T-helper 22 cell (primary cell): ENCODE measurements around the gene OR2C3.
"Not testable (repeated sequence)": the region's sequence is repeated elsewhere in the genome, so short reads cannot be mapped to it uniquely, and the experiment has no call there.

ENCODE experiments used
- DNase-seq: peaks from one replicate; pipeline ENCODE4 v3.0.0-alpha.2; 2020; ENCODE audit warnings: low read depth

The OR2C3 gene

GRCh38 chr1:247536340-247536739, at the start of gene OR2C3:
TSS of gene OR2C3 (minus strand) at chr1:247536440. CDS start at chr1:247532511, 3,929 bp downstream.
- no peak for DNase-seq

GRCh38 chr1:247578946-247579460, 42.8 kb upstream of the OR2C3 start:
- DNase-seq, result no peak

GRCh38 chr1:247576514-247576913, 40.3 kb upstream of the OR2C3 start:
- DNase-seq, result no peak

GRCh38 chr1:247574664-247575063, 38.4 kb upstream of the OR2C3 start:
- DNase-seq, result no peak

DNA sequence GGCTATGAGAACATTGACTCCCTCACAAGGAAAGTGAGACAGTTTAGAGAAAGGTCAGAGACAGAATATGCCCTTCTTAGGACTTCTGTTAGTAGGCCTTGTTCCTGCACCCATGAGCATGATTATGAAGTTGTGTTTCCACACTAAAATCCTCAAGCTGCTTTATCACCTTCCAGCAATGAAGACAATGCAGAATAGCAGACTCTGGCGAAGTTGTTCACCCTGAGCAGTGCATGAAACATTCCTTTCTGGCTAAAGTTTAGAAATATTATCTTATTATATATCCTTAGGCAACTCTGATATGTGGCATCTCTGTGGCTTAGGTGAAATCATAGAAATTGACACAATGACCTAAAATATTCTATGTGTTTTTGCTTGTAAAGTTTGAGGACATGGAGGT, 38.0 kb upstream of the OR2C3 start:
- DNase-seq, result no peak

GRCh38 chr1:247562198-247562597, 26.0 kb upstream of the OR2C3 start:
- no peak for DNase-seq

DNA sequence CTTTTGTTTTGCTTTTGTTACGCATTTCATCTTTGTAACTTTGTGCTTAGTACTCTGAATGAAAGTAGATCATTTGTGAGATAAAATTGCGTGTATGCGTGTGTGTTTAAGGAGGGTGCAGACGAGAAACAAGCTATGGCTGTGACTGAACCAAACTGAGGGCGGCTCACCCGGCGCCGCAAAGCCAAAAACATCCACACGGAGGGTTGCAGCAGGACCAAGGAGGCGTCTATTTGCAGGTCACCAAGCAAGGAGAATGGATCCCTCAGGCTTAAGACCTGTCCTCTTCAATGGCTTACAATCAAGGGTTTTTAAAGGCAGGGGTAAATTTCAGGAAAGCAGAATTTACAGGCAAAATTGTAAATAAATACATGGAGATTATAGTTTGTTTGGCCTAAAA, 25.5 kb upstream of the OR2C3 start:
- DNase-seq, result no peak

- DNase-seq, result no peak
Measured at GRCh38 chr1:247557926-247558674, 21.9 kb upstream of the OR2C3 start.

GRCh38 chr1:247552231-247552630, 16.0 kb upstream of the OR2C3 start:
- DNase-seq, result no peak

DNA sequence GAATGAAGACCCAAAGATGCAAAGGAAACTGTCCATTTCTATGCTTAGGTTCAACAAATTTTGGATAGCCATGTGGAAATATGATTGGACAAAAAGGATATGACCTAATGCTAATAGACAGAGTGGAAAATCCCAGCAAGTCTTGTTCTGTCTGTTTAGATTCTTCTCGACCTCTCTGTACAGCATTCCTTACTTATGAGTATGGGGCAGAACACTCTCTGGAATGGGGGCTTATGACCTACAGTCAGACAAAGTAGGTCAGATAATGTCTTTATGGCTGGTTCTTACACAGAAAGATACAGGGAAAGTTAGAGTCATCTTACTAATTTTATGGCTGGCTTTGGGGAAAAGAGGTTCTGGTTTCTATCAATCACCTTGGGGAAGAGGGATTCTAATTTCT, 15.5 kb upstream of the OR2C3 start:
- no peak for DNase-seq

- no peak for DNase-seq
Measured at GRCh38 chr1:247548769-247549182, 12.5 kb upstream of the OR2C3 start, which contains the start of gene GCSAML. TSS of gene GCSAML (plus strand) at chr1:247549134. CDS start at chr1:247549192, 58 bp downstream.

DNA sequence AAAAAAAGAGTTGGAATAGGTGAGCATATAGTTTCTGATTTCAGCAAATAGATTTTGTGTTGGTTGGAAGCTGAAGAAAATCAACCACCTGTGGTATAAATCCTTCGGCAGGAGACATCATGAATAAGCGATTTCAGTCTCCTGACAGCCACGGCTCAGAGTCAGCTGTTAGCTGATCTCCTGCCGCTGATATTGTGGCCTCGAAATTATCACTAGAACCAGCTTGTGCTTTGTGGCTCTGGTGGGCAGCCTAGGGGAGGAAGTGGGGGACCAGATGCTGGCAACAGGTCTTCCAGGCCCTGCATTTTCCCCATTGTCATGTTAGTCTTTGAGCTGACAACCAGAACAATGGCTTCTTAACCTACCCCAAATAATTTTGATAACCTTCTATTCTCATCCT, 11.9 kb upstream of the OR2C3 start:
- no peak for DNase-seq

GRCh38 chr1:247542811-247543210, 6.6 kb upstream of the OR2C3 start:
- DNase-seq, result no peak

DNA sequence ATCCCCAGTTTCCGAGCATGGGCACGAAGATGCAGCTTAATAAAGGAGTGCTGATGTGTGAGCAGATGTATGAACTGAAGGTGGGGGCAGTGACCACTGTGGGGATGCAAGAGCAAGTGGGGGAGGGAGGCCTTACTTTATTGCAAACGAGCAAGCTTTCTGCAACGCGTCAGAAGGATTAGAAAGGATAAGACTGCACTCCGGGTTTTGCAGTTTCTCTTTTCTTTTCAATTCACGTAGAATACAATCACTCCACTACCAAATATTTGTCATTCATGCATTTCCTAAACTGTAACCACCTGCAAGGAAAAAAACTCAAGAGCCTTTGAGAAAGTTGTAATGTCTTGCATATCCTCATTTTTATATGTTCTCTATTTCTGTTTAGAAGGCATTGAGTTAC, 4.3 kb upstream of the OR2C3 start:
- DNase-seq, result no peak

DNA sequence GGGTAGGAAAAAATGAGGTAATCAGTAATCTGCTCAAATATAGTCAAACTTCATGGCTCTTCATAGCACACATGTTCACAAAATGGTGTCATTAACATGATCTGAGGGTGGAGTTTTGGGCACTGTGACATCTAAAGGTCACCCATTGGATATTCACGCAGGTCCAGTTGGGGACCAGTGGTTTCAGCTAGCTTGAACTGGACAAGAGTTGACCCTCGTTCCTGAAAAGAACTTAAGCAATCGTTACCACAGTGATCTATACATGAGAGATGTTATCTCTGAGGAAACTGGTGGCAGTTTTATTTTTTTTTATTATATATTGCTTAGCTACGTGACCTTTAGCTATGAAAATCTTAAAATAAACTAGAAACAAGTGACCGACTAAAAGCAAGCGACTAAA, 3.0 kb upstream of the OR2C3 start:
- no peak for DNase-seq

GRCh38 chr1:247538561-247538960, 2.3 kb upstream of the OR2C3 start:
- DNase-seq, result no peak

DNA sequence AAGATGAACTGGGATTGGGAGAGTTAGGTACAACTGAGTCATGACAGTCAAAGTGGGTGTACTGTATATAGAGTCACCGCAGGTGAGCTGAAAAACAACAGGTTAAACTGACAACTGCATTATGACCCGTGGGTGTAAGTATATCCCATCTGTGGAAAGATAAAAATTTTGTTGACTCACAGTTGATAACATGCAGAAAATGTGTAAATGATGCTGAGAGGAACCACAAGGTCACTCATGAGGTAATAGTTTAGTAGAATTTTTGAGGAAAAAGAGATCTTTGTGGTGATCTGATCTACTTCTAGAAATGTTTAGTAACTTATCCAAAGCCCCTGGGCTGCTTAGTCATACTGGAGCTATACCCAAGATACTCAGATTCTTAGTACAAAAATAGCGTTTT, 838 bp downstream of the OR2C3 start:
- no peak for DNase-seq

GRCh38 chr1:247531937-247532336, 4.3 kb downstream of the OR2C3 start:
- DNase-seq, result no peak

DNA sequence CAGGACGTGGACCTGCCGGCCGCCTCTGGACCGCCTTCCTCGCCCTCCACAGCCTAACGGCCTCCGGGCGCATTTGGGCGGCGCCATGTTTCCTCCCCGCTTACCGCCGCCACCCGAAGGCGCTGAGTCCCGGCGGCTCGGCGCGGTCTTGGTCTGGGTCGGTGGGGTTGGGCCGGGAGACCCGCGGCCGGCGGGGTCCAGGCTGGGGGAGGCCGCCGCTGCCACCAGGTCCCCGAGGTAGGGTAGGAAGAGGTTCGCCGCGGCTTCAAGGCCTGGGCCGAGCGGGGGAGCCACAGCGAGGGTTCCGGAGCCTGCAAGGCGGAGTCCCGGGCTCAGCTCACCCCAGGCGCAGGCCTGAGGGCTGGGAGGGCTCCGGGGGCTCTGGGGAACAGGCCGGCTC, 5.5 kb downstream of the OR2C3 start:
- no peak for DNase-seq

- DNase-seq, result no peak
Measured at GRCh38 chr1:247529771-247530355, 6.4 kb downstream of the OR2C3 start.

DNA sequence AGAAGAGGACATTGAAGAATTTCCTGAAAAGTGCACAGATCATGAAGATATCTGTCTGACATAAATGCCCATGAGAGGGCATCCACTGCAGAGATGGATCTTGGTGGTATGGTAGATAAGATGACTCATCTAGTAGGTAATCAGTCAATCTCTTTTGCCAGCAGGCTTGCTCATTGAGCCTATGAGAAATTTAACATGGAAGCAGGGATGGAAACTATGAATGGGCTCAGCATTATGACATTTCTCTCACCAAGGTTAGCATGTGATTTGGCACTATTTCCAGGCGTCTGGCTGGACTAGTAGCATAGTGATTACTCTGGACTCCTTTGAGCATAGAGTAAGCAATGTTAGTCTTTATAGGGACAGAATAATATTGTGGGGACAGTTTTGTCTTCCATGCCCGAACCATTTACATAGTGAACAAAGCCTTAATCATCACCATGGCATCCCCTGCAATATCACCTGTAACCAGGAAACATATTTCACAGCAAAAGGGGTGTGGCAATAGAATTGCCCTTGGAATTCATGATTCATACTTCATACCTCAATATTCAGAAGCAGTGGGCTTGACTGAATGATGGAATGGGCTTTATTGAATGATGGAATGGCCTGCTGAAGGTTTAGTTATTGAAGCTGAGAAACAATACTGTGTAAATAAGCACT, 7.3 kb downstream of the OR2C3 start:
- no peak for DNase-seq

GRCh38 chr1:247521886-247522285, 14.4 kb downstream of the OR2C3 start:
- not testable (repeated sequence) for DNase-seq

DNA sequence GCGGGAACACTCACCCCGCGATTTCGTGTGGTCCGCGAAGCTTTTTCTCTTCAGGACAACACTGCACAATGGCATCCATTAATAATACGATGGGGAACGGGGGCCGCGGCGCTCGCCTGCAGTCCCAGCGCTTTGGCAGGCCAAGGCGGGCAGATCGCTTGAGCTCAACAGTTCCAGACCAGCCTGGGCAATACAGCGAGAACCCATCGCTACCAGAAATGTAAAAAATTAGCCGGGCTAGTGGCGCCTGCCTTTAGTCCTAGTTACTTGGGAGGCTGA, 17.7 kb downstream of the OR2C3 start:
- DNase-seq, result no peak
